Measurements from ENCODE around the gene ADD3.

- no peak for TF ChIP-seq CTCF (IDR thresholded peaks at IDR 0.05)
- TF ChIP-seq POLR2A (IDR thresholded peaks at IDR 0.05) = no peak
Observed at GRCh38 chr10:110150046-110150445, 142.3 kb downstream of the ADD3 start.

Data from heart left ventricle (tissue), 13 donors.